Measurements from ENCODE around the gene RPRD1B.

The RPRD1B gene

GRCh38 chr20:38126146-38126921, 92.8 kb downstream of the RPRD1B start:
- DNase-seq: no peak

DNA sequence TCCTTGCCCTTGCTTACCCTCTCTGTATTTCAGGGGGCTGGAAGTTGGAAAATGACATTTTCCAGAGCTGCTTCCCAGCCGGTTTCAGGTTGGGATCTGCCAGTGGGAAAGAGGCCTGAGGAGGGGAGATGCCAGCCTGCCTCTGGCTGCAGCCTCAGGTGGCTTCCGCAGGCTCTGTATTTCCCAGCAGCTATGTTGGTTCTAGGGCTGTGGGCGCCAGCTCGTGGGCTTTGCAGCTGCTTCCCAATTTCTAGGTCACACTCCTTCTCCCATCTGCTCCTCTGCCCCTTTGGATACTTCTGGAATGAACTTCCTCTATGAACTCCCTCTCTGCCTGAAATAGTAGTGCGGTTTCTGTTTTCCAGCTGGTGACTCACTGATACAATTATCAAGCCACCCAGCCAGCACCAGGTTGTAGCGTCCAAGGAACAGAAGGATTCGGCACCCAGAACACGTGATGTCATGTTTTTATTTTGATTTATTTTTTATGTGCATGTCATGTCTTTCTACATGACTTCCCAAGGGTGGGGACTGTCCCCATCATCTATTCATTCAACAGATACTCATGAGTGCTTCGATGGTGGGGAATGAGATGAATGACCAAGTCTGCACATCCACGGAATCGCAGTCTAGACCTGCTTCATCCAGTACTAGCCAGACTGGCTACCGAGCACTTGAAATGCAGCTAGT, 93.5 kb downstream of the RPRD1B start:
- DNase-seq: no peak

- no peak for DNase-seq
Measured at GRCh38 chr20:38127920-38128528, 94.5 kb downstream of the RPRD1B start.

- DNase-seq: no peak
Measured at GRCh38 chr20:38128691-38129090, 95.1 kb downstream of the RPRD1B start.

DNA sequence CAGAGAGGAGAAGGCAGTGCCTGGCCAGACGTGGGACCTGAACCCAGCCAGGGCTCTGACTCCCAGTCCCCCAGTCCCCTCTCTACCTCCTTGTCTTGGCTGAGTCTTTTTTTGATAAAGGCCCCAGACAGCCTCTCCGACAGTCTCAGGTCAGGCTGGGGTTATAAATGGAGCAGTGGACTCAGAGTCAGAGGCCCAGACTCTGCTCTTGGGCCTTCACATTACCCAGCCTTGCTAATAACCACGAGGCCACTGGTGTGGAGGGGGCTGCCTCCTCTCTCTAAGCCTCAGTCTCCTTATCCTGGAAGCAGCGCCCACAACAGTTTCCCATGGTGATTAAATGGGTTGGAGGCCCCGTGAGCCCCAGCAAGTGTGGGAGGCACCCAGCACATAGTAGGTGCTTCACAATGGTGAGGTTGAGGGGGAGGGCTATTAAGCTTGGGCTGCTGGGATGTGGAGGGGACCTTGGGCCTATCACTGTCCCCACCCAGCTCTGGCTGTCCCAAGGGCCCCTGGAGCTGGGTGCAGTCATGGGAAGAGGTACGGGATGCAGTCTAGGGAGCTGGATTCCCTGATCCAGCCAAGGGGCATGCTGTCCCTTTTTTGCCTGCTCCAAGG, 95.8 kb downstream of the RPRD1B start:
- DNase-seq: no peak

- no peak for DNase-seq
Measured at GRCh38 chr20:38129893-38130609, 96.5 kb downstream of the RPRD1B start.

DNA sequence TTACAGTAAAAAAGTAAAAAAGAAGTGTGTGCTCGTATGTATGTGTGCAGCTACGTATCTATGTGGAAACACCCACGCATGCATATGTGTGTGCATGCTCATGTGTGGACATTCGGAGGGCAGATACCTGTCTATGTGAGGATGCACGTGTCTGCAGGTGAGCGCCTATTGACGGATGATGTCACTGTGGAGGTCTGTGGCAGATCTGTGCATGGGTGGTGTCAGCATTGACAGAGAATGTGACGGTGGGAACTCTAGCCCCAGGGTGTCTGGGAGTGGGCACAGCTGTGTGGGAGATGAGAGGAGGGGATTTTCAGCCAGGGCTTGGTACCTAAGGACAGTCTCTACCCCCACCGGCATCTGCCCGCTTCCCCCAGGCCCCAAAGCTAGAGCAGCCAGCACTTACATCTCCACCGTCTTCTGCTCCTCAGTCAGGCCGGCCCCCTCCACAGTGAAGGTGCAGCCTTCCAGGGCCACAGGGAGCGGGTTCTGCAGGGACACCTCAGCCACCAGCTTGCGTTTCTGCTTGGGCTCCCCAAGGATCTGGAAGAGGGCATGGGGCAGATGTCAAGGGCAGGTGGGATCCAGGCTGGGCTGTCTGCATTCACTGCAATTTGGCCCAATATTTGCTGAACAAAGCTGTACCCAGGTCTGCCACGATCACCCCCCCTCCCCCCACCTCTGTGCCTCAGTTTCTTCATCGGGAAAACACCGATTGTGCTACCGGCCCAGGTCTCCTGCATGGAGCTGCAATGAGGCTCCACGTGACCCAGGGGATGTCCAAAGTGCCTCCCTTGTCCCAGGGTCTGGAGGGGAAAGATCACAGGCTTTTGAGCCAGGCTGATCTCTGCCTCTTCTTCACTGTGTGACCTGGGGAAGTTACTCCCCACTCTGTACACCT, 97.4 kb downstream of the RPRD1B start:
- DNase-seq: no peak

- DNase-seq: no peak
Measured at GRCh38 chr20:38131588-38132121, 98.1 kb downstream of the RPRD1B start.

DNA sequence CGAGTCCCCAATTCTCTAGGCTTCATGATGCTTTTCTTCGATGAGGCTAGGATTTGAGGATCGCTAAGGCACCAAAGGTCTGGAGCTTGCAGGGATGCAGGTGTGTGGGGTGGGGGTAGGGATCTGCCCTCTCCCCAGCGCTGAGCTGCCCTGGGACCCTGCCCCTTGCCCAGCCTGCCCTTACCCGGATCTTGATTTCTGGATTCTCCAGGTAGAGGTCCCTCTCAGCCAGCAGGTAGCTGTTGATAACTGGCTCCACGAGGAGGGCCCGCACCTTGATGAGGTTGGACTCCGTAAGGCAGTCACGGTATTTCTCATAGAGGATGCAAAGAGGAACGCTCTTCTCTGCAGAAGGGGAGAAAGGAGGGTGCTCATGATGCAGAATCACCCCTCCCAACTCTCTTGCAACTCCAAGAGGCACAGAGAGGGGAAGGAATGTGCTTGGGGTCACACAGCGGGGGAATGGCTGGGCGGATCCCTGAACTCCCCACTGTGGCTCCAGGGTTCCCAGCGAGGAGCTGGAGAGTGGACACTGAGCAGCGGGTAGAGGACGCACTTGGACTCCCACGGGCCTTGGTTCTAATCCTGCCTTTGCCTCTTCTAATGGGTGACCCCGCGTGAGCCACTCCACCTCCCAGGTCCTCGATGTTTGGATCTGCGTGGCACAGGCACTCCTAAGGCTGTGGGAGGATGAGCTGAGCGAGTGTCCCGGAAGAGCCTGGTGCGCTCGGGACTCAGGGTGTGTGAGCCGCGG, 98.8 kb downstream of the RPRD1B start:
- DNase-seq: no peak

- DNase-seq: no peak
Measured at GRCh38 chr20:38132910-38133501, 99.5 kb downstream of the RPRD1B start.

GRCh38 chr20:38133680-38134426, 100.3 kb downstream of the RPRD1B start:
- DNase-seq: no peak

- no peak for DNase-seq
Measured at GRCh38 chr20:38134427-38135270, 101.1 kb downstream of the RPRD1B start.

DNA sequence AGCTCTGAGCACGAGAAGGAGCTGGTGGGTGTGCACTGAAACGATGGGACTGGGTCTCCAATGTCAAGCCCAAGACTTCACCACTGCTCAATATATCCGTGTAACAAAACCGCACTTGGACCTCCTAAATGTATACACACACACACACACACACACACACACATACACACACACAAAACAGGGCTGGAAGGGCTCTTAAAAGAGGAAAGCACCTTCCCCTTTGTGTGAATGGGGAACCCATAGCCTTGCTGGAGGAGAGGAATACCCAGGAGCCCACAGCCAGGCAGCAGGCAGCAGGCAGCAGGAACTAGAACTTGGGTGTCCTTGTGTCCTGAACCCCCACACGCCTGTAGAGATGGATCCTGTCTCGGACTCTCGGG, 101.7 kb downstream of the RPRD1B start:
- no peak for DNase-seq

DNA sequence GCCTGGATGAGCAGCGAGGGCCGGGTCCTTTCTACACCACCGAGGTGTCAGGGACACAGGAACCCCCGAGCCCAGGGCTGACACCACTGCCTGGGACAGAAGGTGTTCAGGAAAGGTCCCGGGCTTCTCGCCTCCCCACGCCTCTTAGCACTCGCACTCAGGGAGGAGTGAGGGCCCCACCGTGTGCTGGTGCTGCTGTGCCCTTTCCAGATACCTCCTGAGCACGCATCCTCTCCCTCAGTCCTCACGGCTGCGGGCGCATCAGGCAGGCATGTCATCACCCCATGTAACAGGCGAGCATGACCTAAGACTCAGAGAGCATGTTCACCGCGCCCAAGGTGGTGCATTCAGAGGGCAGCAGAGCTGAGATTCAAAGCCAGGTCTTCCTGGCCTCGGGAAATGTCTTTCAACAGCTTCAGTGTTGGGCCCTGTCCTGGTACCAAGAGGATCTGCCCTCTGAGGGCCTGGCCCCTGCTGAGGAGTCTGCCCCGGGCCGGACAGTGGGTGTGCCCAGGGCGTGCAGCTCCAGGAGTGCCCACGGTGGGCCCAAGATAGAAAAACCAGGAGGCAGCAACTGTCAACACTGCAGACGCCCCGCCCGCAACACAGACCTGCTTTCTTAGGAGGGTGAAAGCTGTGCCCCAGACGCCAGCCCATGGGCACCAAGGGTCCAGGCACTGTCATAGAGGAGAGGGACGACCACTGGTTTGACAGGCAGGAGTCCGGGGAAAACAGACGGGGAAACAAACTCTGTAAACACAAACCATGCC, 102.3 kb downstream of the RPRD1B start:
- no peak for DNase-seq

DNA sequence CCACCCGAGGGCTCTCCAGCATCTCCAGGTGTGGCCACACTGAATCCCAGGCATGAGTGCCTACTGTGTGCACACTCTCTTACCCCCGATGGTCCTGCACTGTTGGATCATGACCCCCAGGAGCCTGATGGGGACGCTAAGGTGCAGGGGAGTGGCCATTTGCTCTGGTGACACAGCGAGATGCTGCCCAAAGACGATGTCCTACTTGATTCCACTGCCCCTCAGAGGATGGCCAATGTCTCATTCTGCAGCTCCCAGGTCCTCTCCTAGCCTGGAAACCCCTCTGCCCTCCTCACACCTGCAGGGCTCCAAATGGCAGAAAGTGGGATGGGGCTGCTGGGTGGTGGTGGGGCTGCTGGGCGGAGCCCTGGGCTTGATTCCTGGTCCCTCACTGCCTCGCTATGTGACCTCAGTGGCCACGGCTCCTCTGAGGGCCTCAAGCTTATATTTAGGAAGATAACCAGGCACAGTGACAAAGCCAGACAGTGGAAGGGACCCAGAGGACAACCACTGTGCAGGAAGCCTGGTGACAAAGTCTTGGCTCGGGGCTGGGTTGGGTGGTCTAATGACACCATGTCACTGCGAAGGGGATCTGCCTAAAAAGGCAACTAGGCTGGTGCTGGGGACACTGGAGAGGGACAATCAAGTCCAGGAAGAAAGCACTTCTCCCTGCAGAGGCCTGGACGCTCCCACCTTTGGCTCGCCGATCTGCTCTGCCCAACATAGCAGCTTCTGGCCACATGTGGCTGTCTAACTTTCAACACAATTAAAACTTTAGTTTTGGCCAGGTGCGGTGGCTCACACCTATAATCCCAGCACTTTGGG, 103.1 kb downstream of the RPRD1B start:
- DNase-seq: no peak

- DNase-seq: no peak
Measured at GRCh38 chr20:38137441-38138037, 104.0 kb downstream of the RPRD1B start.

Measured in activated CD4-positive, alpha-beta T cell treated with anti-CD3 and anti-CD28 coated beads, Interleukin-2, amount 50 U/mL, for 4 hours (primary cell).